Activated CD8-positive, alpha-beta T cell treated with anti-CD3 and anti-CD28 coated beads, Interleukin-2, amount 10 ng/mL, durations not matched to agents 7 days and 5 days (primary cell): Measurements from ENCODE around the gene MT1HL1. TPM values are rescaled to one million over a fixed set of nuclear protein-coding genes. Genes with fewer than 3 reads are reported as not detected.

Experiments
- ATAC-seq: fragments of 150-1000 bp; cut with Tn5 transposase; one replicate; pipeline ENCODE4 v1.10.0; 2021; ENCODE audit warnings: moderate library complexity
- CTCF ChIA-PET: fragments of 350-600 bp; sonication (Branson Sonifier 250); formaldehyde crosslinking; loops from one replicate; lab custom pipeline; 2021; ENCODE audit warnings: antibody characterized with exemption; lab: Charles Lee
- POLR2A ChIA-PET: fragments of 350-600 bp; sonication (Branson Sonifier 250); formaldehyde crosslinking; loops from one replicate; lab custom pipeline; 2021; ENCODE audit warnings: antibody characterized with exemption; lab: Charles Lee
- DNase-seq: peaks from one replicate; pipeline ENCODE4 v3.0.0-alpha.2; 2020
- H3K27ac Mint-ChIP-seq: one replicate; pipeline ENCODE4 v1.8.0; 2021; ENCODE audit warnings: mild to moderate bottlenecking, mixed read lengths
- H3K27me3 Mint-ChIP-seq: one replicate; pipeline ENCODE4 v1.8.0; 2021; ENCODE audit warnings: low read depth, mixed read lengths
- H3K36me3 Mint-ChIP-seq: one replicate; pipeline ENCODE4 v1.8.0; 2021; ENCODE audit warnings: low read depth, mixed read lengths
- H3K4me1 Mint-ChIP-seq: one replicate; pipeline ENCODE4 v1.8.0; 2021; ENCODE audit warnings: low read depth, mixed read lengths
- H3K4me3 Mint-ChIP-seq: one replicate; pipeline ENCODE4 v1.8.0; 2021; ENCODE audit warnings: mild to moderate bottlenecking, mixed read lengths
- H3K9me3 Mint-ChIP-seq: one replicate; pipeline ENCODE4 v1.8.0; 2022; ENCODE audit warnings: mixed read lengths; ENCODE audit not compliant: insufficient read depth
- total RNA-seq, 2 experiments: library from RNA; stranded (reverse); gene quantifications; one replicate each; pipeline ENCODE4 v1.2.3, GENCODE V29; 2021

Gene MT1HL1
- total RNA-seq, 2 experiments from 2014 or later = not detected

DNA sequence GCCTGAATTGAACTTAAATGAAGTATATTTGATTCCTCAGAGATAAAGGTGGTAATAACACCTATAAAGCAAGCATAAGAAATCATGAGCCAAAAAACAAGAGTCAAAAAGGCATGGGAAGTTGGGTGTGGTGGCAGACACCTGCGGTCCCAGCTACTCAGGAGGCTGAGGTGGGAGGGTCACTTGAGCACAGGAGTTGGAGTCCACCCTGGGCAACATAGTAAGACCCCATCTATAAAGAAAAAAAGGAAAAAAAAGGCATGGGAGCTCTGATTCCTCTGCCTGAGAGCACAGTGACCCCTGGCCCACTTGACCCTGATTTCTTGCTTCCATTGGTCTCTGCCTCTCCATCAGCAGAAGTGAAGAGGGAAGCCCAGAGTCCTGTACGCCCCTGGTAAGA, 40.3 kb downstream of the MT1HL1 start:
- H3K27me3 Mint-ChIP-seq = no peaks in the 10 kb centered on the region
- H3K27ac Mint-ChIP-seq = no peak overlapping the region
- DNase-seq (no peak), ATAC-seq (no peak)
- CTCF ChIA-PET = no interaction called here
- H3K4me3 Mint-ChIP-seq = no peak overlapping the region
- no peaks in the 10 kb centered on the region for H3K9me3 Mint-ChIP-seq
- no peaks in the 10 kb centered on the region for H3K36me3 Mint-ChIP-seq
- no peaks in the 10 kb centered on the region for H3K4me1 Mint-ChIP-seq
- POLR2A ChIA-PET = no interaction called here

DNA sequence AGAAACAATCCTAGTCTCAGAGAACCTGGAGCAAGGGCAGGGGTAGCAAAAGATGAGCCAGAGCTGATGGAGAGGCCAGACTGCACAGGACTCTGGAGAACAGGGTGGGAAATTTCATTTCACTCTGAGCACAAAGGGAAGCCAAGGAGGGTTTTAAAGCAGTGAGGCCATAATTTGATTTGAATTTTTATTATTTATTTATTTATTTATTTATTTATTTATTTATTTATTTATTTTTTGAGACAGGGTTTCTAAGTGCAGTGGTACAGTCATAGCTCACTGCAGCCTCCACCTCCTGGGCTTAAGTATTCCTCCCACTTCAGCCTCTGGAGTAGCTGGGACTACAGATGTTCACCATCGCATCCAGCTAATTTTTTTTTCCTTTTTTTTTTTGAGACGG, 45.1 kb downstream of the MT1HL1 start:
- CTCF ChIA-PET = no interaction called here
- H3K27ac Mint-ChIP-seq = no peak overlapping the region

DNA sequence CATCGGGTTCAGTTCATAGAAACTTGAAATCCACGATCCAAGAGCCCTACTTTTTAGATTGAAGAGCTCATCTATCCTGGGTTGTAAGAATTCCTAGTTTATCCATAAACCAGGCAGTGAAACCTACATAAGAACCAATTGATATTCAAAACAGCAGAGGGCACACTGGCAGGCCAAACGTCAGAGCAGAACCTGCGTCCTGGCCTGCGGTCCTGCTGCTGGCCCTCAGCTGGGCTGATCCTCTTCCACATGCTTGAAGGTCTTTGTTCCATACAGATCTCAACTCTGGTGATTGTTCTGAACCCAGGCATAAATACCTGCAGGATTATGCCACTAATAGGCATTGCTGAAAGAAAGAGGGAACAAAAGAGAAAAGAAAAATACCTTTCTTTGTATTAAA, 47.0 kb downstream of the MT1HL1 start:
- ChIA-PET POLR2A (interaction anchor here (0.6 kb wide), 1 partner anchor 181 kb away, joined by 3 read pairs; no protein-coding TSS in a partner anchor), CTCF (no interaction called here)
- ATAC-seq = no peak
- Mint-ChIP-seq H3K36me3 (no peaks in the 10 kb centered on the region), H3K9me3 (no peaks in the 10 kb centered on the region), H3K4me1 (no peaks in the 10 kb centered on the region), H3K27me3 (peaks cover 3% of the 10 kb centered on the region), H3K4me3 (no peak overlapping the region), H3K27ac (no peak overlapping the region)
- no peak for DNase-seq

More for the DNA sequence above, 45.1 kb downstream of the MT1HL1 start:
- Mint-ChIP-seq H3K4me3 (no peak overlapping the region), H3K27me3 (peaks cover 2% of the 10 kb centered on the region), H3K9me3 (no peaks in the 10 kb centered on the region), H3K36me3 (no peaks in the 10 kb centered on the region), H3K4me1 (no peaks in the 10 kb centered on the region)
- DNase-seq = no peak
- ATAC-seq = no peak
- POLR2A ChIA-PET = no interaction called here

Other genes starting within 250 kb of the MT1HL1 start
- 10 to 100 TPM; 41.7 to 44.7 TPM for gene MTR, start 209.1 kb downstream of the MT1HL1 start, total RNA-seq
- gene RYR2, start 37.7 kb upstream of the MT1HL1 start, total RNA-seq = not detected